Cerebellar cortex (tissue), 1 donor: Measurements from ENCODE around the gene WIPF3.

Source experiments
- DNase-seq: peaks from one replicate; pipeline ENCODE4 v3.0.0-alpha.2; 2015; ENCODE audit warnings: low spot score

WIPF3 gene

DNA sequence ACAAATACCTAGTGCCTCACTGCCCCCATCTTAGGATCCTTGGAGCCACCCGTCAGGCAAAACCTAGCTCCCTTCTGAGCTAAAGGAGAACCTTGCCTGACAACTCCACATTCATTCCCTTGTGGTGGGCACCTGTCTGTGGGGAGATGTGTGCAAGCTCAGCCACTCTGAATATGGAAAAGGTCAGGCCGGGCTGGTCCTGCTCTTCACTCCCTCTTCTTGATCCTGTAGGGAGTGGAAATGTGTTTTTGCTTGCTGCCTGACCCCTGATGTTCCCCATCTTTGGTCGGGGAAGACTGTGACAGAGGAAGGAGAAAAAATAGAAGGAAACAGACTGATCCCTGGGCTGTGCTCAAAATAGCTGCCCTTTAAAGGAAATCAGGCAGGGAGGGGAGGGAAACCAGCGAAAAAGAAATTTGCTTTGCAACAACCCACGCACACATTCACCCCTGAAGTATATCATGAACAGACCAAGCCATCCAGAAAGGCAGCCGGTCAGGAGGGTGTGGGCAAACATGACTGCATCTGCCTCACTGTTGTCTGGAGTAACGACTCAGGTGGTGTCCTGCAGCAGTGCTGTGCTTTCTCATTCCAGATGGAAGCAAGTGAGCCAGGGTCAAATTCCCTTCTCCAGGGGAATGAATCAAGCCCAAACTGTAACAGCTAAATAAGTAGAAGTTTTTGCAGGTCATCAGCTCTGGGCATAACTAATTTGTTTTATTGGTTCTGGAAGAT is 109.3 kb downstream of the WIPF3 start:
- peak; percentile 48 for DNase-seq

DNA sequence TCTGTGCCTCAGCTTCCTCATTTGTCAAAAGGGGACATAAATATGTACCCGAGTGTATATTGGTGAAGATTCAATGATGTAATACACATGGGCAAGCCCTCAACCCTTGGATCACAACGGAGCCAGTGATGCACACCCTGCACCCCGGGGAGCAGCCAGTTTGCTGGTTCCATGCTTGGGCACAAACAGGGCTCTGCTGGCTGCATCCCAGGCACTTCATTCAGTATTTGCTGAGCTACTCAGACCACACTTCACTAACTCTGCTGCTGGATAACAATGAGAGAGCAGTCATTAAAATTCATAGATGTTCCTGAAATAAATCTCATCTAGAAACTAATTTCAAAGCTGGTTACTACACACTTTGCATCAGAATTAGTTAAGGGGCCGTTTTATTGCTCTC is 111.3 kb downstream of the WIPF3 start:
- DNase-seq = no peak

DNA sequence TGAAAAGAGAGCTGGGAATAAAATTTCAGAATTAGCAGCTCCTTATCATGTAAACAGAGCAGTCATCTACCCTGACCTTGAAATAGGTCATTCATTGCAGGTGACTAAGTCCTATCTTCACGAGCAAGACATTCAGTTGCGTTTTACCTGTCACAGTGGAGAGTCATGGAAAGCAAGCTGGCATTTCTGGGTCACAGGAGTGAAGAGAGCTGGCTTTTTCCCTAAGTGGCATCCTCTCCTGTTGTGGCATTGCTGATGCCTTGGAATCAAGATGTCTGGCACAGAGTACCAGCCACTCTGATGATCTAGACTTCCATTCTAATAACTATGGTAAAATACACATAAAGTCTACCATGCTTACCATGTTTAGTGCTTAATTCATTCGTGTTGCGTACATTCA is 112.5 kb downstream of the WIPF3 start:
- DNase-seq = peak; percentile 40

DNA sequence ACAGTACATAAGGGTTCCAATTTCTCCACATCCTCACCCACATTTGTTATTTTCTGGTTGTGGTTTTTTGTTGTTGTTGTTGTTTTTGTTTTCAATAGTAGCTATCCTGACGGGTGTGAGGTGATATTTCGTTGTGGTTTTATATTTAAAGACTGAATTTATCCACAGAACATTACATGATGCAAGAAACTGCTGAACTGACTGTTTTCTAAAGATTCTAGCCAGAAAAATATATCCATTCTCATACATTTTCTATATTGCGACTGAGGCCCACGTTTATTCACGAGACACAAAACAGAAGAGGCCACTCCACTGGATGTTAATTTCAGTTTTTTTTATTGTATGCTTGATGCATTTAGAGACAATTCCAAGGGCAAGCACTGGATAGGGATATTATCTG is 113.5 kb downstream of the WIPF3 start:
- no peak for DNase-seq

DNA sequence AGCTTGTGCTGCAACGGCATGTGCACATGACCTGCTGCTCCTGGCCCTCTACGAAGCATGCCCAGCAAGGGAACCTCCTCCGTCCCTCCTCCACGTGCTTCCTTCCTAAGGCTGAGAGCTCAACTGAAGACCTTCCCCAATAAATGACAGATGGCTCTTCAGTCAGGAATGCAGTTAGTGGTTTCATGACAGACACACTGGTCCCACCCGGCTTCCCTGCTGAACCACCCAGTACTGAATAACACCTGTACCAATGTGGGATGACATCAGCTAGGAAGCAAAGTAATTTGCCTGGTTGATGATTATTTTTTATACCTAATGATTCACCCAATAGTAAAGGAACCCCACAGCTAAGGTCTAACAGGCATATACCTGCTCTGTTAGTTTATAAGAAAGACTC is 114.2 kb downstream of the WIPF3 start:
- no peak for DNase-seq

DNA sequence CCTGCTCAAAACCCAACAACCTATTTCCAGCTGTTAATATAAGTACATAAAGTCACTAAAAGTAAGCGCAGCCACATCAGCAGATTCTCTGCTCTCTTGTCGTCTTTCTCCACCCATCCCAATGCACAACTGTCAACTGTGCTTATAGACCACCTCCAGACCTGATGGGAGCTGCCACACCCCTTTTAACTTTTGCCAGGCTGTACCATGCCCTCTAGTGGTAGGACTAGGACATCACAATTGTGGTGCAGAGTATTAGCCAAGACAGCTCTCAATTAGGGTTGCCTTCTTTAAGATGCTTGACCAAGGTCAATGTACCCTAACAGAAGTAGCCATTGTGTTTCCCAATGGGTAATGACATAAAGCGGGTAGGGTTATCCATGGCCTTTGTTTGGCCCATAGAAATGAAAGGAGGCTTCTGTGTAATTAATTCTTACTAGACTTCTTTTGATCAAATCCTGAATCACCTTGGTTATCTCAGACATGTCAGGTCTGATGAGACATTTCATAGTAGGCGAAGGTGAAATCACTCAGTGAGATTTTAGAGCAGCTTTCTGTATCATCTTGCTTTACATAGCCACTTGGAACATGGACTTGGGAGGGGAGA is 115.2 kb downstream of the WIPF3 start:
- peak; percentile 55 for DNase-seq

DNA sequence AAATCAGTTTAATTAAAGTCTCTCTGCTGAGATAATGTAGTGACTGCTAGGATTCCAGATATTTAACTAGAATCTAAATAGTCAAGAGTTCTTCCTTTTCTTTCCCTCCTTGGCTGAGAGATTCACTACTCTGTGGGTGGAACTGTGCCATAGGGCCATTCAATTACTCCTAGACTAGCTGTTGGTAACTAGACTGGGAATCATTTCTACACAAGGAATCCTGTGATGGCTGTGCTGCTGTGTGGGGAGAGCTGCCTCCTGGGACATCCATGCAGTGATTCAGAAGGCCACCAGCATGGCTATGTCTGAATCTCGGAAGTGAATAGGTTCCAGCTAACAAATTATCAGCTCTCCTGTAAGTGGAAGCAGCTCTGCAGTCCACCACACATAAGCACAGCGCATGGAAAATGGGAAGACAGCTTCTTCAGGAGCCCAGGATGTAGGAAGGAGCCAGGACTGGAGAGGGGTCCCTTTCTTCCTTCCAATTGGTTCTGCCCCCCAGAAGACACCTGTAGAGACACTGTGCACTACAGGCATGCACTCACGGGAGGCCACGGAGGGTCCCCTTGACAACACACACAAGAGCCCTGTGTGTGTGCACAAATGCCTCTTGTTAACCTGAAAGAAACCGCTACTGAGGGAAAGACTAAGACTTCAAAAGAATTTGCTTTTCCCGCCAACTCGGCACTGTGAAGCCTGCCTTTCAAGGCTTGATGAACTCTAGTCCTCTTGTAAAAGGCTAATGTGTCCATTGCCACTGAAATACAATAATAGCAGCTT is 116.8 kb downstream of the WIPF3 start:
- DNase-seq = no peak

DNA sequence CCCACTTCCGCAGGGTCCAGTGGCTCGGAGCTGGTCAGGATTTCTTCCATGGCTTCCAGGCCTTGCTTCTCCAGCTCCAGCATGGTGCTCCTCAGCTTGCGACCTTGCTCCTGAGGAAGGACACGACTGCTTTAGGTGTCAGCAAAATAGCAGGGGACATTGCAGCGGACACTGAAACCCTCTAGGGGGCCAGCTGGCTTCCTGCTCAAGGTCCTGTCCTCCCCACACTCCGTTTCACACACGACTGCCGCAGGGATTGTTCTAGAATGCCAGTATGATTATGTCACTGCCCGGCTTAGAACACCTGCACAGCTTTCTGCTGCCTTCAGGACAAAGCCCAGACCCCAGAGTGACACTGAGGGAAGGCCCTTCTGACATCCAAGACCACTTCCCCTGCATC is 117.7 kb downstream of the WIPF3 start:
- no peak for DNase-seq

DNA sequence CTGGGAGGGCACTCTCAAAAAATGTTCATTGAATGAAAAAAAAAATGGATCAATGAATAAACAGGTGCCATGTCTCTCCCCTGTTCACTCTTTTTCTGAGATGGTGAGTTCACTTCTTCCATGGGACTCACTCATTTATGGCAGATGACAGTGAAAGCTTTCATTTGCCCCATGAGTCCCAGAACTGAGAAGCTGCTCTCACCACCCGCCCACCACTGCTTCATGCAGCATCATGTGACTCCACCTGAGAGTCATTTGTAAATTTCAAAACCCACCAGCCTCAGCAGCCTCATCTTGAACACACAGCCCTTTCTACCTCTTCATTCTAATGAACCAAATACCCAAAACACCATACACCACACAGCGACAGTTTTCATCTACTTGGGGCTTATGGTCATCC is 118.4 kb downstream of the WIPF3 start:
- no peak for DNase-seq

DNA sequence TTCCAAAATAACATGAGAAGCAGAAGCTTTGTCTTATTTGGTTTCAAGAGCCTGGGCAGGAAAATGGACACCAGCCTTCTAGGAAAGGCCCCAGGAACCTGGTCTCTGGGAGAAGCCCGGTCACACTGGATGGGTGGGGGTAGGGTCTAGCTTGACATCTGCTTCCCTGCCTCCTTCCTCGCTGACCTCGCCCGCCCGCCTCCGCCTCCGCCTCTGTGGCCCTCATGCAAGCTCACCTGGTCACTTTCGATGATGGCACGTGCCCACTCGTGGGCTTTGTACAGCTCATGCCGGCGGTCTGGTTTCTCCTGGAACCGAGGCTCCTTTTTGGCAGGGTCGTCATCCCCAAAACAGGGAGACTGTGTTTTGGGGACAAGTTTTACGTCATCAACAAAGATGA is 119.9 kb downstream of the WIPF3 start:
- no peak for DNase-seq

DNA sequence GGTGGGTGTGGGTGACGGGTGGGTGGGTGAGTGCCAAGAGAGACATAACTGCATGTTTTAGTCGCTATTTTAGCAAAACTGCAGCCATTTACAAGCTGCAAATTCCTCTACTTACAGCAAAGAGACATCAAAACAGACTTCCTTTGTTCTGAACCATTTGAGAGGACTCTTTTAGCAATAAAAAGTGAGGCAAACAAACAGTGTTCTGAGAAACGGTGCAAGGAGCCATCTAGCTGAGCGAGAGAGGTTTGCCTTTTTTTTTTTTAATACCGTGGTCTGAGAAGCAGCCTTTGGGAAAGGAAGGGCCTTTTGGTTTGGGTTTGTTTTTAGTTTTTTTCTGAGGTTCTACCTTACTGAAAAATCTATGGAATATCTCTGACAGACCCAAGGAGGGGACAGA is 120.4 kb downstream of the WIPF3 start:
- DNase-seq = no peak

DNA sequence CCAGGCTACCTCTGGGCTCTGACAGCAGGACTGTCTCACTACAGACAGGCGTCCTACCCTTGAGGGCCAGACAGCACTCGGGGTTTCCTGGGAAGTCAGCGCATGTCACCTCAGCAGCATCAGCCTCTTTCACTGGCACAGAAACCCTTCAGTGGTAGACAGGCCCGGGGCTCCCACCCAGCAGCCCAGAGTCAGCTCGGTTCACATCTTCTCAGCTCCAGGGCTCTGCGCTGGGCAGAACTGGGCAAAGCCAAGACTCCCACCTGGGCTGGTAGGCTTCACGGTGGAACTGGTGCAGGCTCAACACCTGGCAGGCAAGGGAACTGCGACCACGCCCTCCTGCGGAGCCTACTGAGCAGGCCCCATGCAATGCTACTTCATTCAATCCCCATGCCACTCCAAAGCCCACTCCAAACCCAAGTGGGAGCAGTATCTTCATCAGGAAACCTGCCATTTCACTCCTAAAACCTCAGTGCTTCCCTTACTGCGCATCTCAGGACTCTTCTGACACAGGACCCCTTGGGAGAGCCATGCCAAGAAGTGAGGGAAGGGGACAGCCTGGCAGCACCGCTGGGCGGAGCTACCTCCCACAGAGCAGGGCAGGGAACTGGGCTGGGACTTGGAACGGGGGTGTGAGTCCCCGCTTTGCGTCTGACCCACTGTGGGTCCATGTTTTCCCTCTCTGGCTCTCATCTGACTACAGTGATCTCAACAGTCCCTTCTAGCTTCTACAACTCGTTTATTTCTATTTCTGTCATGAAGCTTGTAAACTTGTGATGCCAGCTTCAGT is 122.9 kb downstream of the WIPF3 start:
- no peak for DNase-seq

DNA sequence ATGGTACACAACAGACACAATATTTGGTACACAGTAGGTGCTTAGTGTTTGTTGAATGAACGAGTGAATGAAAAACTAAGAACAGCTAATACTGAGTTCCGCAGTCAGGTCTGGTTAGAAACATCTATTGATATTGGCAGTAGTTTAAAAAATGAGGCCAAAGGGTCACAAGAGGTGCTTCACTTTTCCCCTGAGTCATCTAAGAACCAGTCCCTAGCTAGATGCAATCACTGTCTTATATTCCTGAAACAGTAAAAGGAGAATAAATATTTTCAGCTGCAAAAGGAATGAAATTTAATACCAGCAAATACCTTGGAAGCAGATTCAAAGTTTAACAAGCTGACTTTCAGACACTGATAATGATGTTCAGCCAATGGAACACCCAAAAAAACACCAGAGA is 128.8 kb downstream of the WIPF3 start:
- DNase-seq = no peak

DNA sequence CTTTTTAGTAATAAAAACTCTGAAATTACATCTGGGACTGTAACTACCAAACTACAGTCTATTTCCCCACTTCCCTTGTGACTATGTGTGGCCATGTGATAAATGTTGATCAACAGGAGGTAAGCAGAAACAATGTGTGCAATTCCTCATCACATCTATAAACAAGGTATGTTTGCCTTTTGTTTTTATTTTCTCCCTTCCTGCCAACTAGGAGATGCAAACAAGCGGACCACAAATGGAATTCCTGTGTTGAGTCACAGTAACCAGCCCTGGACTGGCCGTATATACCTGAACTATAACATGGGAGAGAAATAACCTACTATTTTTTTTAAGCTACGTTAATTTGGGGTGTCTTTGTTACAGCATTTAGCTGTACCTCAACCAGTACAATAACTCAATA is 130.8 kb downstream of the WIPF3 start:
- DNase-seq = no peak

DNA sequence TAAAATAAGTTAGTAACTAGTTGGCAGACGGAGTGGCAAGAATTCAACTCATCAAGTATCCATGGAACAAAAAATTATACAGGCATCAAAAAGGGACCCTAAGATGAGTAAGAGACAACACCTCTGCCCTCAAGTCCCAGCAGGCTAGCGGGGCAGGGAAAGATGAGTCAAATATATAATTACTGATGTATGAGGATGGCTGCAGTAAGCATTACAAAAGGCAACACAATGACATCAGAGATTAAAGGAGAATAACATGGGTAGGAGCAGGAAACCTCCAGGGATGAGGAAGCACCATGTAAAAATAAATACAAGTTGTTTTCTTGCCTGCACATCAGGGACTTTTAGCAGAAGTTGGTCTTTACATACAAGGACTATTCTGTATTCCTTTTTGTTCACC is 133.9 kb downstream of the WIPF3 start:
- no peak for DNase-seq

DNA sequence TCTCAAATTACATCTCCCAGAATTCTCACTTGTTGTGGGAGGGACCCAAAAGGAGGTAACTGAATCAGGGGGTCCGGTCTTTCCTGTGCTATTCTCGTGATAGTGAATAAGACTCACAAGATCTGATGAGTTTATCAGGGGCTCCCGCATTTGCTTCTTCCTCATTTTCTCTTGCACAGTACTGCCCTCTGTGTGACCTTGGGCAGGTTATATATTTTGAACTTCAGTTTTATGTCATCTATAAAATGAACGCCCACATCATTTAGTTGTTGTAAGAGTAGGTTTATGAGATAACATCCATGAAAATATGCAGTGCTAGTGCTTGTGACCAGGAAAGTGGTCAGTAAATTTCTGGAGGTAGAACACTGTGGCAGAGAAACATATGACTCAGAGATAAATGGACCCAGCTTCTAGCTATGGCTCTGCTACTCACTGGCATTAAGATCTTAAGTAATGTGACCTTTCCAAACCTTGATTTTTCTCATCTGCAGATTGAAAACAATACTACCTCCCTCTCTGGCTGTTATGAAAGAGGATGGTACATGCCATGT is 139.0 kb downstream of the WIPF3 start:
- DNase-seq = no peak

DNA sequence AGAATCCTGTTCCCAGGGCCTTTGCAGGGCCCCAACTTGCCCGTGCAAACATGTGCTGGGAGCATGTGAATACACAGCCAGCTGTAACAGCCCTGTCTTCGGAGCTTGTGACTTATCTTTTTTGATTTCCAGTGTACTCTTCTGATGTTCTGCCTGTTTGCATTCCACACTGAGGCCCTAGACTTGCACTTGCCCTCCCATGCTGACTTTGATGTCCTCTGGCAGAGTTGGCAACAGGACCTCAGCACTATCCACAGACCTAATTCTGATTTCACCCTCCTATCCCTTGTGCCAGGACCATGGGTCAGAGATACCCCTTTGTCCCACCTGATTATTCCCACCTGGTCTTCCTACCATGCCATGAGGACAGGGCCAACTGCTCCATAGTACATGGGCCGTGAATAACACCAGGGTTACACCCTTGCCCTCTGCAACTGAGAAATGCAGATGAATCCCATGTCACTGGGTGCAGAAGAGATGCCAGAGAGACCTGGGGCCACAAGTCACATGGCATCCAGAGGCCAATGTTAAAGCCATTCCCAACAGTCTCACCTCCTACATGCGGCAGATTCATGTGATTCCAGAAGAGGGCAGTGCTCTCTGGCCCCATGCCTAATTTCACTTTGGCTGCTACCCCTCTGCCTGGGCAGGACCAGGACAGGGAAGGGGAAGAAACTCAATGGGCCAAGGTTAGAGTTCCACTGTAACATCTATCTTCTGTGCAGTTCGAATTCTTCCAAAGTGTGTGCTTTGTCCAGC is 140.3 kb downstream of the WIPF3 start:
- DNase-seq = peak; percentile 53

DNA sequence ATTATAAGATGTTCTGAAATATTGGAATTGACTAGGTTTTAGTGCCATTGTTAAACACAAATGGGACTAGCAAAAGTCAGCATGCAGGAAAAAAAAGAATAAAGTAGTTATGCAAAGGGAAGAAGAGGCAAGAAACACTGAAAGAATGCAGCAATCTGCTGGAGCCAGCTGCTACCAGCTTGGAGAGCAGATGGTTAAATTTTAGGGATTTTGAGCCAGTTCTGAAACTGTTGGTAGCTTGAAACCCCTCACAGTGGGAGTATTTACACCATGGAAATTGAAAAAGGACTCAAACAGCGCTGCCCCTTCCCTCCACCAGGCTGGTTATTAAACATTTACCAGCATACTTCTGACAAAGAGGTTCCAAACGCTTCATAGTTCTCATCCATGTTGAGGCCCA is 142.3 kb downstream of the WIPF3 start:
- no peak for DNase-seq

DNA sequence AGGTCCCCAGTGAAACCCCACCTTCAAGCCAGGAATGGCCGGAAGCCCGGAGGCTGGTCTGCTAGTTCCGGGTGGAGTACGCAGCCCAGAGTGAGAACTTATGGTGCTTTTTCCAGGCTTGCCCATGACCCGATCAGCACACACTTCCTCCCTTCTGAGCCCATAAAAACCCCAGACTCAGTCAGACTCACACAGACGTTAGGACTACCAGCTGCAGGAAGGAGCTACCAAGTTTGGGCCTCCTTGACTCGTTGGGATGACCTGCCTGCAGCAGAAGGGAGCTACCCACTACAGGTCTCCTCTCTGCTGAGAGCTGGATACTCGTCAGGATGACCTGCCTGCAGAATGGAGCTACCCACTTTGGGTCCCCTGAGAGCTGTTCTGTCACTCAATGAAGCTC is 144.2 kb downstream of the WIPF3 start:
- DNase-seq = no peak

DNA sequence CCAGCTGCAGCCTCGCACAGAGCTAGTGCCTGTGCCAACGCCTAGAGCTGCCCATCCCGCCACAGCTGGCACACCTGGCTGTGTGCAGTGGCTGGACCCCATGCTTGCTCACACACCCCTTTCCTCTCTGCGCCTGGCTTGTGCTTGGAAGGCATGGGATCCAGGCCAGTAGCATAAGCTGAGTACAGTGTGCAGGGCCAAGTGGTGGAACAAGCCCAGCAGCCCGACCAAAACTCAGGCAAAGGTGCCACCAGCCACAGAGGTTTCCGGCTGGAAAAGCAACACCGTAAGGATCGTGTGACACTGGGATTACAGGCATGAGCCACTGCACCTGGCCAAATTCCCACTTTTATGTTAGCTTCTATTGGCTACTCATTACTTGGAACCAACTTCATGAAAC is 144.9 kb downstream of the WIPF3 start:
- DNase-seq = peak; percentile 56

DNA sequence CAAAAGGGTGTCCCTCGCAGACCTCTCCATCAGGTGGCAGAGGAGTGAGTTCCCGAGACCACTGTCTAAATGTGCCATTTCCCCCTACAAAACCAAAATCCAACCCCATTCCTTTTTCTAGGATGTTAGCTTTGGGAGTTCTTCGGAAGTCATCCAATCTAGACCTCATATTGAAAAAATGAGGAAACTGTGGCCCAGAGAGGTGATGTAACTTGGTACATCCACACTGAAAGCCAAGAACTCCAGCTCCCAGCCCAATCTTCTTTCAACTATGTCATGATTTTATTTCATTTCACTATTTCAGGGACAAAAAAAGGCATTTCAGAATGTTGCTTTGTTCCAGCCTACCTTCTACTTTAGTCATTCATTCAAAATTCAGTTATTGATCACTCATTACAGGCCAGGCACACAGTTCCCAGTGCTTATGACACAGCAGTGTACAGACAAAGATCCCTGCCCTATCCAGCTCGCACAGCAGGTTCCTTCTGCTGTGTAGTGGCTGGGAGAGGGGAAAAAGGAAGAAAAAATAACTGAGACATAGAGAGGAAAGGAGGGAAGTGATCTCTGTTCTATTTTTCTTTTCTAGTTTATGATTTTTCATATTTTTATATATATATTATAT is 147.5 kb downstream of the WIPF3 start:
- no peak for DNase-seq
